K562 (cell line): ENCODE data around the gene TESK2. TPM values are rescaled to one million over a fixed set of nuclear protein-coding genes. Genes with fewer than 3 reads are reported as not detected.
A peak's percentile ranks its signal among the peaks of the same experiment; 100 is the strongest.

Experiments
- ARID1B ChIP-seq: fragments of 450-650 bp; IDR thresholded peaks from 2 replicates; pipeline ENCODE4 v1.6.1; 2016; ENCODE audit warnings: antibody characterized with exemption, mild to moderate bottlenecking, inconsistent platforms
- BMI1 ChIP-seq: fragments of 150-350 bp; IDR thresholded peaks from 2 replicates; pipeline ENCODE4 v1.6.1; 2014; ENCODE audit warnings: low read length
- CCNT2 ChIP-seq: IDR thresholded peaks from 2 replicates; pipeline ENCODE4 v1.6.1; 2011; ENCODE audit warnings: borderline replicate concordance, low read depth, mild to moderate bottlenecking, moderate library complexity, mixed read lengths, low read length; ENCODE audit not compliant: insufficient read length; ENCODE audit errors: extremely low read depth
- E2F5 ChIP-seq: sonication (generic); formaldehyde crosslinking; IDR thresholded peaks from 2 replicates; pipeline ENCODE4 v1.8.0; 2022; ENCODE audit warnings: mild to moderate bottlenecking, missing genetic modification reagents
- ELF2 ChIP-seq: fragments of 250-450 bp; sonication (Bioruptor Pico); IDR thresholded peaks from 2 replicates; pipeline ENCODE4 v1.5.0; 2021; ENCODE audit warnings: mild to moderate bottlenecking
- FOXJ3 ChIP-seq: sonication (generic); formaldehyde crosslinking; IDR thresholded peaks from 2 replicates; pipeline ENCODE4 v1.4.0; 2020; ENCODE audit warnings: mild to moderate bottlenecking, missing genetic modification reagents
- FUS ChIP-seq: fragments of 200-400 bp; formaldehyde crosslinking; optimal IDR thresholded peaks from 2 replicates; pipeline ENCODE3; 2017; ENCODE audit warnings: low read depth, low read length
- HBP1 ChIP-seq: fragments of 450-650 bp; formaldehyde crosslinking; IDR thresholded peaks from 2 replicates; pipeline ENCODE4 v1.4.0; 2022; ENCODE audit warnings: missing genetic modification characterization
- HNRNPL ChIP-seq: fragments of 200-400 bp; formaldehyde crosslinking; IDR thresholded peaks from 2 replicates; pipeline ENCODE4 v1.6.1; 2017; ENCODE audit warnings: low read depth, mild to moderate bottlenecking, low read length
- HOXB6 ChIP-seq: fragments of 250-450 bp; sonication (Bioruptor Pico); IDR thresholded peaks from 2 replicates; pipeline ENCODE4 v1.5.1; 2022; ENCODE audit warnings: mild to moderate bottlenecking, borderline replicate concordance
- MAX ChIP-seq: sonication (generic); formaldehyde crosslinking; IDR thresholded peaks from 2 replicates; pipeline ENCODE4 v1.9.0; 2022; ENCODE audit warnings: mild to moderate bottlenecking, missing genetic modification reagents
- MED1 ChIP-seq: sonication (generic); formaldehyde crosslinking; IDR thresholded peaks from 2 replicates; pipeline ENCODE4 v1.8.1; 2023; ENCODE audit warnings: missing genetic modification reagents, borderline replicate concordance
- RAD21 ChIP-seq, 2 experiments: fragments of 250-450 bp in 1 of 2; fragments of 450-650 bp in 1 of 2; sonication (Bioruptor Pico) in 1 of 2; formaldehyde crosslinking in 1 of 2; IDR thresholded peaks in 1 of 2; conservative IDR thresholded peaks in 1 of 2; 2 replicates each; pipeline versions ENCODE4 v1.4.0 to v1.8.0; 2020 to 2022; ENCODE audit warnings: mild to moderate bottlenecking in 2 of 2, moderate library complexity in 1 of 2
- SAP30 ChIP-seq: fragments of 200-600 bp; sonication (generic); IDR thresholded peaks from 2 replicates; pipeline ENCODE4 v1.6.1; 2012; ENCODE audit warnings: borderline replicate concordance, low read depth, mild to moderate bottlenecking, moderate library complexity, low read length, control low read depth, inconsistent platforms; ENCODE audit not compliant: insufficient read depth, poor library complexity, severe bottlenecking
- SRSF3 ChIP-seq: fragments of 200-400 bp; formaldehyde crosslinking; IDR thresholded peaks from 2 replicates; pipeline ENCODE4 v1.6.1; 2016; ENCODE audit warnings: mild to moderate bottlenecking, low read length, moderate library complexity; ENCODE audit not compliant: insufficient read depth
- THAP12 ChIP-seq: fragments of 250-450 bp; sonication (Bioruptor Pico); IDR thresholded peaks from 2 replicates; pipeline ENCODE4 v1.9.0; 2021; ENCODE audit warnings: mild to moderate bottlenecking, inconsistent platforms
- ZNF584 ChIP-seq: fragments of 200-800 bp; sonication (Bioruptor generic); IDR thresholded peaks from 2 replicates; pipeline ENCODE4 v1.6.1; 2016; ENCODE audit warnings: low read depth, mild to moderate bottlenecking, missing genetic modification characterization, missing compliant biosample characterization
- ZSCAN29 ChIP-seq: fragments of 450-650 bp; IDR thresholded peaks from 2 replicates; pipeline ENCODE4 v1.6.1; 2017
- polyA plus RNA-seq, 8 experiments: library from polyadenylated mRNA; depleted of rRNA in 4 of 8; stranded (reverse) in 5 of 8; unstranded in 3 of 8; fragments of >200 nt; fragmentation: Nextera tagmentation in 2 of 8; fragmentation: Illumina TruSeq in 1 of 8; extraction: Ambion mirVana in 2 of 8; extraction: Trizol in 1 of 8; gene quantifications; 2 replicates each; pipeline versions ENCODE4 v1.2.1 to v1.2.3, GENCODE V29; 2011 to 2014; ENCODE audit warnings: inconsistent platforms in 1 of 8, missing spikeins in 1 of 8
- total RNA-seq, 7 experiments: library from RNA; depleted of rRNA in 6 of 7; stranded (reverse); fragments of >200 nt in 6 of 7; fragmentation: Illumina TruSeq in 2 of 7; extraction: Trizol in 2 of 7; gene quantifications; 2 replicates each; pipeline versions ENCODE4 v1.2.1 to v1.2.3, GENCODE V29; 2011 to 2021; ENCODE audit warnings: low replicate concordance in 1 of 7

TESK2 gene
- total and polyA plus RNA-seq, 9 of the 15 experiments (the other 6 are each of a cell fraction or from before 2014, with no cell fraction given), result 1.6 to 5.3 (median 3.7) TPM

DNA sequence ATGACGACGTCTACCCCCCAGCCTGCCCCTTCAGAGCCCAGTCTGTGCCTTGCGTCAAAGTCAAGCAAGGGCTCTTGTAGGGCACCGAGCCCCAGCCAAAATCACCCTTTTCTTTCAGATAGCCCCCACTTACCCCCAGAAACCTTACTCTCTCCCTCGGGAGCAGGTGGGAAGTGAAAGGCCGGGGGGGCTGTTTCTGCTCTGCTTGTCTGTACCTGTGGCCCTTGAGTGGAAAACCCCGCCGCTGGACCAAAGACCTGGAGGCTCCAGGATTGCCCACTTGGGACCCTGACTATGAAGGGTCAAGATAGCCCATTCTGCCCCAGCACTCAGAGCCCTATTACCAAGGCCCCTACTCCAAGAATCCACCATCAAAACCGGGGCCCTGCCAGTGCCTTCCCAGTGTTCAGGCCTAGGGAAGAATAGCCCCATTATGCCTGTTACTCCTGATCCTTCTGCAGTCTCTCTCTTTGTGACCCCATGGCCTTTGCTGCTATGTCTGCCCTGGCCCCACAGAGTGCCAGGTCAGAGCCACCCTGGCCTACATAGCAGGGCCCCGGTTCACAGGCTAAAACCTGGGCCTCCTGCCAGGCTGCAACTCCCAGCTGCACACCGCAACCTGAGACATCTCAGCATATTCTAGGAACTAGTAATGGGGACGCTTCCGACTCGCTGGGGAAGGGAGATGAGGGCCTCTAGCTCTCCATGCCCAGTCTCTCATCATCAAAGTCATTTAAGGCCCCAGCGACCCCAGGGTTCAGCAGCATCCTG lies 186.5 kb downstream of the TESK2 start (continued):
- TF ChIP-seq FUS (no peak), E2F5 (no peak), HBP1 (CRISPR knock-in tag) (no peak), ARID1B (peak; percentile 4; the same call in 1 of the 2 replicates), ZSCAN29 (no peak), SAP30 (no peak), THAP12 (CRISPR knock-in tag) (0 out of 2 replicates have a peak, but pooled peaks have one; percentile 30), FOXJ3 (CRISPR knock-in tag) (no peak), MED1 (no peak), MAX (CRISPR knock-in tag) (no peak), ELF2 (no peak), HNRNPL (no peak; the same call in 1 of the 2 replicates), BMI1 (no peak), SRSF3 (no peak), RAD21 (CRISPR knock-in tag; conservative IDR thresholded peaks at IDR 0.05 in 1 of 2, IDR thresholded peaks at IDR 0.05 in 1 of 2) (0 out of 4 replicates have a peak, but pooled peaks of 1 of the 2 experiments have one; percentile 5), ZNF584 (CRISPR knock-in tag) (no peak), CCNT2 (no peak), HOXB6 (CRISPR knock-in tag) (no peak)
